HG03521 (cell line): ENCODE results near the gene BCL11B.

Experiments
- ATAC-seq: cut with Tn5 transposase; IDR thresholded peaks from one replicate; pipeline ENCODE4 v1.9.1; 2021; ENCODE audit warnings: mild to moderate bottlenecking, moderate library complexity; ENCODE audit not compliant: unreplicated experiment

Gene BCL11B

DNA sequence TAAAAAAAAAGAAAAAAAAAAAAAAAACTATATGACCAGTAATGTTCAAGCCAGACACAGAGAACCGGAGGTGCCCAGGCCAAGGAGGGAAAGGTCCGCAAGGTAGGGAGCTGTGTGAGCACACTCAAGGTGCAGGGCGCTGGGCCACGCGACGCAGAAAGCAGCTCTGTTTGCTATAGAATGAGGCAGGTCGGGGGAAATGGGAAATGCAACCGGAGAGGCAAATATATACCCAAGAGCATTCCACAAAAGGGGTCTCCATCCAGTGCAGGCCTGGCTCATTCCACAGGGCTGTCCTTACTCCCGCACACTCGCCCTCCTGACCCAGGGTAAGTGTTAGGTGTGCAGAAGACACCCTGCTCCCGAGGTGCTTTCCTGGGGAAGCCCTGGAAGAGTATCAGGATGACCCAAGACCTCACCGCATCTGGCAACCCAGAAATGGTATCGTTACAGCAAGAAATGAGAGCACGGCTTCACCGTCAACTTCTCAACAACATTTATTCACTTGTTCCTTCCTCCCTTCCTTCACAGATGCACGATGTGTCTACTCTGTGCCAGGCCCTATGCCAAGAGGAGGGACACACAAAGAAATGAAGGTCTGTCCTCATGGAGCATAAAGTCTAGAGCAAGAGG is 86.4 kb downstream of the BCL11B start:
- no peak for ATAC-seq

DNA sequence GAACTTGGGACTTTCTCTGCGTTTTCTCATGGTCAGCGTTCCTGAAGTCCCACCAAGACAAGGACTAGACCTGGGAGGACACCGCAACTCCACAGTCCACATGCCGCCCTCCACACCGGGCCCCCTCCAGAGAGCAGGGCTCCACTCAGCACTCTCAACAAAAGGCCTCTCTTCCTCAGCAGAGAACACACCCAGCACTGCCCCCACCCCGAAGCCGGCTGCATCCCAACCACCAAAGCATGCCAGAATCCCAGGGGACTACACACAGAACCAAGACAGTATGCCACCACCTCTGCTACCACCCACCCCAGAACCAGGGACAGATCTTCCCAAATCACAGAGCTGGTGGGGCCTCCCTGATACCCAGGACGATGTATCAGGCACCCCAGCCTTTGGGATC is 88.3 kb downstream of the BCL11B start:
- no peak for ATAC-seq

DNA sequence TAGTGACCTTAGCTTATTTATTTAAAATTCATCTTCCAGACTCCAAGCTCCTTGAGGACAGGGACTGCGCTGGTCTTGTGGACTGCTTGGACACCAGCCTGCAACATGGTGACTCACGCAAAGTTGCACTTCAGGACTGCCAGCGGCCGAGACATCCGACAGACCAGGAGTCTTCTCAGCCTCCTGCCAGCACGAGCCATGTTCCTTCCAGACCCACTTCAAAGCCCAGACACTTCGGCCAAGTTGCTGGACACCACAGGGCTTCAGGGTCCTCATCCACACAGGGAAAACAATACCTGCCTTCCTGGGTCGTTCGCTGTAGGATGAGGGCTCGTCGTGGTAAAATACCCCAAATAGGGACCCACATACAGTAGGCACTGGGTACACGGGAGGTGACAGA is 88.7 kb downstream of the BCL11B start:
- no peak for ATAC-seq

DNA sequence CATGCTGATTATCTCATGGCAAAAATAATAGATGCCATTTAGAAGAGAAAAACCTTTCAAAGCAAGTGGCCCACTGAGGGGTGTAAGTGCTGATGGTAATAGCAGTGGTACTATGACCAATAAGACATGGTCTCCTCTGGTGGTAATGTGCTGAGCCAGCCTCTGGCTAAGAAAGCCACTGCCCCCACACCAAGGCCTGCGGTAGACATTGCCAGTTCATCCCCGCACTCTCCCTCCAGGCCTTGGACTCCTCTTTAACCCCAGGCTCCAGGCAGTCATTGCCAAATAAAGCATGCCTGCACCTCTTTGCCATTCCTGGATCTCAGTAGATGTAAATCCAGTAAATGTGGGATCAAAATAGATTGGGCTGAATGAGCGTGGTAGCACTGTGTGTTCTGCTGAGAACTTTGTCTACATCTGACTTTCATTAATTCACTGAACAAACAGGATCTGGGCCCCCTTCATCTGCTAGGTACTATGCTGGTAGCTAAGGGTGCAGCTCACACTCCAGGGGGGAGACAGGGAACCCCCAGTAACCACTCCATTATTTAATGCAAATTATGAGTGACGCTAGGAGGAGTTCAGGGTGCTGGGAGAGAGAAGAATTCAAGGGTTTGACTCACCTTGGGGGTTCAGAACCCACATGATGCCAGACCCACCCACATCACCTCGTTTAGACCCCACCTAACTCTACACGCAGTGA is 89.3 kb downstream of the BCL11B start:
- no peak for ATAC-seq

DNA sequence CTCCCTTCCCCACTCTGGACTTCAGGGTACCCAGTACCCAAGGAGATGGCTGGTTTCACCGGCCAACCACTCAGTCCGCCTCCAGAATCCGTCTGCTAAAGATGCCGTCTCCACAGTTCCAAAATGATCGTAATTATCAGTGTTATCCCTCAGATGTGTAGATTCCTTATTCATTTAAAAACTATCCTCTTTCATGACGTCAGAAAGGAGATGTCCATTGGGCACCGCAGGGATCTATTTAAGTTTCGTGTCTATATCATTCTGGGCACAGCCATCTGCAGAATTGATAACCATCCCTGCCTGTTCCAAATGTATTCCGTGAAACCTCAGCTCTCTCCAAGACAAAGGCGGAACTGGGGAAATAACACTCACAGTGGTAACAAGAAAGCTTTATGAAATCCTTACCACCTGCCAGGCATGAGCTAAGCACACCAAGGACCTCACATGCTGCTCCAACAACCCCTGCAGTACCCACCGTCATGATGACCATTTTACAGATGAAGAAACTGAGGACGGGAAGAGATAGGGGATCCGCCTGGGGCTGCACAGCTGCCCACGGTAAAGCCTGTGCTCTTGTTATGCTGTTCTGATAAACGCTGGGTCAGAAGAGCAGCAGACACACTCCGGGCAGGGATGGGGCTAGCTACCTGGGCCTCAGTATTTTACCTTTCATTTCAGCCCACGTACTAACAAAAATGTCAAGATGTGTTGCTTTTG is 90.0 kb downstream of the BCL11B start:
- ATAC-seq, result no peak

DNA sequence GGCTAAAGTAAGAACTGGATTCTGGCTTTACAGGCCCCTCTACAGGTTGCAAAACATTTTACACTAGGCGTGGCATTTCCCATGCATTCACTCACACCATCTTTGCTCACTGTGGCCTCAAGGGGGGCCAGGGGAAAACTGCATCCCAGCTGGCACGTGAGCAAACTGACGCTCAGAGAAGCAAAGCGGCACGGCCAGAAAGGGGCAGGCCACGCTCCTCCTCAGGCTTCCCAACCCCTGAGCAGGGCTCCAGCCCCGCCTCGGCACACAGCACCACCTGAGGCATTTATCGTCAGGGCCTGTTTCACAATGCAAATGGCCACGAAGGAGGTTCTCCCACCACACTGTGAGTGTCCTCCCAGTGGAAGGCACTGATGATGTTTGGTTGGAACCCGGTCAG is 90.8 kb downstream of the BCL11B start:
- ATAC-seq, result no peak

DNA sequence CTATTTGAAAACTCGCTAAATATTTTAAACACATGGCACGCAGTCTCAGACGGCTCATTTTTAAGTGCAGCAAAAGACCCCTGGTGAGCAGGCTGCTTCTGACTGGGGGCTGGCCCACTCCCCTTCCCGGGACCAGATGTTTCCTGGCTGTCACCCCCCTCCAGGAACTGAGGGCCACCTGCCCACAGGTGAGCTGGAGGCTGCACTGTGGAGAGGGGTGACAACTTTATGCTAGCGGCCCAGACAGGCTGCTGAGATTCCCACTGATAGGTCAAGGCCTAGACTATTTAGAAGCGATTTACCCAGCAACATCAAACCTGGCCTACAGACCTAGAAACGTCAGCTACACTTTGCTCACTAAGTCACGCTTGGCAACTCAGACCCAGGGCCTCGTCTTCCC is 92.1 kb downstream of the BCL11B start:
- ATAC-seq, result no peak

DNA sequence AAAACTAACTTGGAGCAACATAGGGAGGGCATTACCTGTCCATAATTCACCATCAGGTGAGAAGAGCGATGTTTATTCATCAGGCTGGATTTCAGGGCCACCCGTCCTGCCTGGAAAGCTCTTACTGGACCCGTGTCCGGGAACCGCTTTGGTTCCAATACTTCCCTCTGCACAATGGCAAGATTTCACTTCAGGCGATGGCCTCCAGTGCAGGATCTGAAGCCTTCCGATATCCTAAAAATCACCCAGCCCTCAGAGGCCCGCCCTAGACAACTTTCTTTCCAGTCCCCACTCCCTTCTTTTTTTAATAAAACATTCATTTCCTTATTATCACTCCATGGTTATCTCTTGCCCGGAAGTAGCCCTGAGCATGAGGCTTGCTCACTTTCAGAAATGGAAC is 92.5 kb downstream of the BCL11B start:
- ATAC-seq, result no peak

DNA sequence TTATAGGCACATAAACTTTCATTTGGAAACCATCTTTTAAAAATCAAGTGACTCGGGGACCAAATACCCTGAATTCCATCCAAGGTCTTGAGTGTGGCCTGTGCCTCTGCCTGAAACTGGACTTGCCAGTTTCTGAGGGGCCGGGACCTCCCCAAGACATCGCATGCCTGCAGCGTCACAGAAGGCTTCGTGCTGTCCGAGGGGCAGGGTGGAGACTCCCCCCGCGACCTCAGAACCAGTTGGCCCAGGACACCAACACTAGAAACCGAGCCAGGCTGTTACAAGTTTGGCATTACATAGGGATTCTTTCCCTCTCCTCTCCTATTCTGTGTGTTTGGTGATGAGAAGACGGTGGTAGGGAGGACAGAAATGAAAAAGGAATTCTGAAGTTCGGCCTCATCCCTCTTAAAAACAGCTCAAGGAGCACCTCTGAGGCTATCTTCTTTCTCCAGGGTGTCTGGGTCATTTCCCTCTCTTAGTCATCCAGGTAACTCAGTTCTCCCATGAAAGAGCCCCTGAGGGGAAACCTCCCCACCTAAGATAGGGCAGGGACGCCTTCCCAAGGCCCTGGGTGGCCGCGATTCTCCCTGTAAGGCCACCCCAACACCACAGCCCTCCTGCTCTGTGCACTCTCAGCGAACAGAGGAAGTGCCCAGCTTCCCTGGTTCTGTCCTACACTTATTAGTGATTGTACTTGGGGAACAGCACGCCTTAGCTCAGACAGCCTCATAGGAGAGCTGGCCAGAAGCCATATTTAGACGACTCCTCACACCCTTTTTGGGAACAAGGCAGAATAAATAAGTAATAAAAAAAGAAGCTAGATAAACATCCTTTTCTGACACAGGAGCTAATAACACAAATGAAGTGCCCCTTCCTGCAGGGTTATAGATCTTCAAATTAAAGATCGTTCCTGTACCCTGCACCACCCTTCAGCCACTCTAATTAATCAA is 93.8 kb downstream of the BCL11B start:
- no peak for ATAC-seq

DNA sequence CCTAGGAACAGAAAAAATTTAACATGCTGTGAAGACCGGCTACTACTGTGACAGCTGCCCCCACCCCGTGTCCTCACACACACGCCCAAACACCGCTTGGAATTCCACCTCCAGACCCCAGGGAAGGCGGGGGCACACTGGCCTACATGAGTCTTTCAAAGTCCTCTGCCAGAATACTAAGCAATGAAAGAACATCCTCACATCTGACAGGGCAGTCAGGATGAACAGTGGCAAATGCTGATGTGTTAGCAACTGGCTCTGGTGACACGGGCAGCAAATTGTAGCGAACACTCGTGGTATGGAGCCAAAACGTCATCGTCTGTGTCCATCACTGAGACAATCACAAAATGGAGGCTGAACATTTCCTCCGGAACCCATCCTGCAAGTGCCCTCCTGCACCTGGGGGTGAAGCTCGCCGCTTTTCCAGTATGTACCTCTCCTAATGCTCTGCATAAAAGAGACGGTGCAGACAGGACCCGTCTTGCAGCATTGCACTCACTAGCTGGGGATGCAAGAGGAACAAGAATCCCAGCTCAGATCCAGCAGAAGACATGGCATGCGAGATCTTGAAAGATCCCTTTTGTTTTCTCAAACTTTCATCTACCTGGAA is 94.8 kb downstream of the BCL11B start:
- no peak for ATAC-seq

DNA sequence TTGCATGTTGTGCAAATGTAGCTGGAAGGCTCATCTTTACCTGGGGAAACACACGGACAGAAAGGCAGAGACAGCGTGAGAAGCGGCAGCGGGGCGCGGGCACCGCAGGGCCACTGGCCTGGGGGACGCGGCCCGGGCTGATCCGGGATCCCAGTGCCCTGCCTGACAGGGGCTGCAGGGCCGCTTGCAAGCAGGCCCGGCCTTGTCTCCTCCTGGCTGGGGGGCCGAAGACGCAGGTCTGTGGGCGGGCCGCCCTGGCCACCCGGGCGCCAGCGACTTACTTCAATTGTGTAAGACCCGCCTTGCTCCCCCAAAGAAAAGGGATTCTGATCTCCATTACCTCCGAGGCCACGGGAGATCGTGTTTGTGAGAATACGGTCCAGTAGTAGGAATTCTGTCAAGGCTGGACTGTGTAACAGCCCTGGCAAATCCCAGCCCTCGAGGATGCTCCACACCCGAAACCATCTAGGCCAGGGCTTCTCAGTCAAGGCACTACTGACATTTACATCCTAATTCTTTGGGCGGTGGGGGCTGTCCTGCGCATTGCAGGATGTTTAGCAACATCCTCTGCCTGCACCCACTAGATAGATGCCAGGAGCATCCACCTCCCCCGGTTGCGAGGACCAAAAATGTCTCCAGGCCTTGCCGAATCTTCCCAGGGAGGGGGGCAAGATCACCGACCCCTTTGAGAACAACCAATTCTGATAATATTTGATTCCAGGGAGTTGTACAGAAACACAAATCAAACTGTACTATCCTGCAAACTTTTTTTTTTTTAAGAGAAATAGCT is 95.6 kb downstream of the BCL11B start:
- no peak for ATAC-seq

DNA sequence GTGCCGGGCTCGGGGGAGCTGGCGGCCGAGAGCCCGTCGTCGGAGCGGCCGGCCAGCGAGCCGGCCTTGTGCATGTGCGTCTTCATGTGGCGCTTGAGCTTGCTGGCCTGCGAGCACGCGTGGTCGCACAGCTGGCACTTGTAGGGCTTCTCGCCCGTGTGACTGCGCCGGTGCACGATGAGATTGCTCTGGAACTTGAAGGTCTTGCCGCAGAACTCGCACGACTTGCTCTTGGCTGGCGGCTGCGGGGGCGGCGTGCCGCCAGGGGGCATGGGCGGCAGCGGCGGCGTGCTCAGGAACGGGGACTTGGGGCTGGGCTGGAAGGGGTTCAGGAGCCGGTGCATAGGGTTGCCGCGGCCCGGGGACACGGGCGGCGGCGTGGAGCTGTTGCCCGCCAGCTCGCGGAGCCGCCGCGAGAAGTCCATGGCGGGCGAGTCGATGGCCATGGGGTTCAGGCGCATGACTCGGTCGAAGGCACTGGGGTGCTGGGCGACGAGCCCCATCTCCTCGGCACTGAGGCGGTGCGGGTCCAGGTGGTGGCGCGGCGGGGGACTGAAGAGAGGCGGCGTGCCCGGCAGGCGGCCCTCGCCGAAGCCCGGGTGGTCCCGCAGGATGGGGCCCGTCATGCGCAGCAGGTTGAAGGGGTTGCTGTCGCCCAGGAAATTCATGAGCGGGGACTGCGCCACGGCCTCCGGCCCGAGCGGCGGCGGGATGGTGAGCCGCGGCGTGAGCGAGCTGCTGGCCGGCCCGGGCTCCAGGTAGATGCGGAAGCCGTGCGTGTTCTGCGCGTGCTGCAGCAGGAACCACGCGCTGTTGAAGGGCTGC is 96.5 kb downstream of the BCL11B start:
- ATAC-seq, result no peak

DNA sequence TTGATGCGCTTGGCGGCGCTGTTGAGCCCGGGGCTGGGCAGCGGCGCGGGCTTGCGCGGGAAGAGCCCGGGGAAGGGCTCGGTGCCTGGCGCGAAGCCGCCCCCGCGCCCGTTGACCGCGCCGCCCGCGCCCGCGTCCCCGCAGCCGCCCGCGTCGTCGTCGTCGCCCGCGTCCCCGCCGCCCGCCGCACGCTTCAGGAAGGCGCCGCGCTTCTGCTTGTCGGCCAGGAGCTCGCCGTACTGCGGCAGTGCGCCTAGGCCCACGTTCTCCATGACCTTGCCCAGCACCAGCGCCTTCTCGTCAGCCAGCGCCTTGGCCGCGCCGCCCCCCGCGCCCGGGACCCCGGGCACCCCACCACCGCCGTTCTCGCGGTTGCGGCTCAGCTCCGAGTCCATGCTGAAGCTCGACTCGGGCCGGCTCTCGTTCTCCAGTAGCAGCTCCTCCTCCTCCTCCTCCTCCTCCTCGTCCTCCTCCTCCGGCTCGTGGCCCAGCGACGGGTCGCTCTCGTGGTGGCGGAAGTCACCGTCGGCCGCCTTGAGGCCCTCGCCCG is 97.2 kb downstream of the BCL11B start:
- ATAC-seq, result no peak

DNA sequence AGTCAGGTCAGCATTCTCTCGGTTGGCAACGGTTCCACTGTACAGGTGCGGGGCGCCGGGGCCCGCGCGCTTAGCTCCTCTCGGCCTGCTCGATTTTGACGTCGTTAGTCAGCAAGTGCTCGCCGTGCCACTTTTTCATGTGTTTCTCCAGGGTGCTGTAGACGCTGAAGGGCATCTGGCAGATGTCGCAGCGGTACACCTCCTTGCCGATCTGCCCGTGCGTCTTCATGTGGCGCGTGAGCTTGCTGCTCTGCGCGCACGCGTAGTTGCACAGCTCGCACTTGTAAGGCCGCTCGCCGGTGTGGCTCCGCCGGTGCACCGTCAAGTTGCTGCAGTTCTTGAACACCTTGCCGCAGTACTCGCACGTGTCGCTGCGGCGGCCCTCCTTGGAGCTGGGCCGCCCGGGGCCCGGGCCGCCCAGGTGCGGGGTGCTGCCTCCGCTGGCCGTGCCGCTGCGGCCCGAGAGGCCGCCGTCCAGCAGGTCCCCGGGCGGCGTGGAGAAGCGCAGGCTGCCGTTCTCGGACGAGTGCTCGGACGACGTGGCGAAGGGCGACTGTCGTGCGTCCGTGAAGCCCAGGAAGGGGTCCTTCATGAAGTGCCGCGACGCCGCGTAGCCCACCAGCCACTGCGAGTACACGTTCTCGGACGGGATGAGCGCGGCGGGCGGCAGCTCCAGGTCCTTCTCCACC is 97.8 kb downstream of the BCL11B start:
- no peak for ATAC-seq

DNA sequence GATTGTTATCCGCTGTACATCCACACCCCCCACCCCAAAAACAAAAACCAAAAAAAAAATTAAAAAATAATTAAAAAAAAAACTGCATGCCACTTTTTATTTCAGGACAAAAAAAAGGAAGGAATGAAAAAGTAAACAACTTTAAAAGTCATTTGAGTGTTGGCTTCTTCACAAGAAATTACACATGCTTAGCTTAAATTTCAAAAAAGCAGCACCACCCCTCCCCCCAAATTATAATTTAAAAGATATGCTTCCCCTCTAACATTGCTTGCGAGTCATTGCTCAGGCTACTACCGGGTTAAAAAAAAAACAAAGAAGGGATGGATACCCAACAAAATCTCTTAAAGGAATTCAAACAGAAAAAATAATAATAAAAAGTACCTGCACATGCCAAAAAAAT is 98.5 kb downstream of the BCL11B start:
- ATAC-seq, result no peak

DNA sequence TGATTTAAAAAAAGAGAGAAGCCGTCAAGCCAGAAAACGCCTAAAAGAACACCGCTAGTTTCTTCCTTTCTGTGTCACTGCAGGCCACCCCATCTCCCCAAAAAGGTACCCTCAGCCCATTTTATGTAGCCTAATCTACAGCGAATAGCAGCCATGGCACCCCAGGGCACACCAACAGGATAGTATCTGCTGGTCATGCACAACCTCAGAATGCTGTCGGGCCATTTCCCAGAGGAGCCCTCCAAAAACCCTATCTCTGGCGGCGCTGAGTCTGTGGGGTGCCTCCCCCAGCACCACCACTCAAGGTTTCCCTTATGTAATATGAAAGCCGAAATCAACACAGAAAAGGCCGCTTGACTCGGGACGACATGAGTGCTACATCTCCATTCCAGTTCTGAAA is 98.9 kb downstream of the BCL11B start:
- ATAC-seq, result no peak

DNA sequence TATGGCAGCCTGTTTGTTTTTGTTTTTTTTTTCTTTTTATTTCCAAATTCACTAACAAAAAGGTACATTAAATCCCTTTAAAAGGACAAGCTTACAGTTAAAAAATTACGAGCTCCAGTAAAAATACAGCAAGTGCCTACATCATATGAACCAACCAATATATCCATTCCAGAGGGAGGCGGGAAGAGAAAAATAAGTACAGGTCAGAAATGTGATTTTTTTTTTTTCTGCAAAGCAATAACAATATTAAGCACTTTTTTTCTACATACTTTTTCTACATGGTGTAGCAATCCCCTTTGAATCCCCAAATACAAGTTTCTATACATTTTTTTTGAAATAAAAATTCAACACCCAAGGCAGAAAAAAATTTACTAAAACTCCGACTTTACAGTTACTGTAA is 100.6 kb downstream of the BCL11B start:
- no peak for ATAC-seq

DNA sequence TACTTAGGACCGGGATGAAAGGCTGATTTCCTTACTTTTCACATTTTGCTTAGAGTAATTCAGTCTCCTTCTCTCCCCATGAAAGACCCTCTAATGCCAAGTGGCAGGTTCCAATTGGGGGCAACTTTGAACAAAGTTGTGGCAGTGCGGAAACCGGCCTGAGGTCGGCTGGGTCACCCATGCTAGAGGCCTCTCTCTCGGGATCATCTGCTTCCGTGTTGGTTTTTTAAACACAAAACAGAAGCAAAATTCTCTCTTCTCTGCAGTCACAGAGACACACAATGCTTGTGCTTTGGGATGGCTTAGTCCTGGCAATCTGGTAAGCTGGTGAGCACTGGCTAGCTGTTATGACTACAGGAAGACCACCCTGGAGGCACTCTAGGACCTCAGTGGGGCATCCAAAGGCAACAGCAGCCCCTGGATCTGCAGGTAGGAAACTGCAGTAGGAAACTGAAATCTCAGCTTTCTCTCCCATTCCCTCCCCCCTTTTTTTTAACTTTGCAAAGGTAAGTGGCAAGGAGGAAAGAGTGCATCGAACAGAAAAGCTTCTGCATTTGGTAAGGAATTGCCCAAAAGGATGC is 102.1 kb downstream of the BCL11B start:
- no peak for ATAC-seq
